H9 (cell line): ENCODE measurements around the gene TP73. TPM values are rescaled to one million over a fixed set of nuclear protein-coding genes. Genes with fewer than 3 reads are reported as not detected.

ENCODE experiments used
- DNase-seq: peaks from one replicate; pipeline ENCODE4 v3.0.0-alpha.2; 2017
- H2AFZ ChIP-seq: one replicate; pipeline ENCODE4 v1.6.1; 2013; ENCODE audit warnings: mild to moderate bottlenecking, low read length, control low read depth, moderate library complexity
- H2AK5ac ChIP-seq: 2 replicates; pipeline ENCODE4 v1.6.1; 2013; ENCODE audit warnings: low read length, control low read depth, mixed read lengths; ENCODE audit not compliant: insufficient read length
- H2BK120ac ChIP-seq: one replicate; pipeline ENCODE4 v1.6.1; 2013; ENCODE audit warnings: low read depth, mild to moderate bottlenecking, low read length, control low read depth, inconsistent platforms; ENCODE audit not compliant: poor library complexity, severe bottlenecking
- H2BK12ac ChIP-seq: 2 replicates; pipeline ENCODE4 v1.6.1; 2013; ENCODE audit warnings: low read length, control low read depth, mixed read lengths, low read depth; ENCODE audit not compliant: insufficient read length
- H2BK15ac ChIP-seq: 2 replicates; pipeline ENCODE4 v1.6.1; 2013; ENCODE audit warnings: low read depth, low read length, control low read depth
- H2BK20ac ChIP-seq: one replicate; pipeline ENCODE4 v1.6.1; 2013; ENCODE audit warnings: low read depth, mild to moderate bottlenecking, low read length, control low read depth, inconsistent platforms; ENCODE audit not compliant: poor library complexity, severe bottlenecking
- H2BK5ac ChIP-seq: 2 replicates; pipeline ENCODE4 v1.6.1; 2013; ENCODE audit warnings: low read length, control low read depth, mixed read lengths; ENCODE audit not compliant: insufficient read length
- H3K14ac ChIP-seq: 2 replicates; pipeline ENCODE4 v1.6.1; 2013; ENCODE audit warnings: low read length, control low read depth; ENCODE audit not compliant: insufficient read depth
- H3K18ac ChIP-seq: 2 replicates; pipeline ENCODE4 v1.6.1; 2013; ENCODE audit warnings: low read depth, mild to moderate bottlenecking, mixed read lengths, low read length, control low read depth; ENCODE audit not compliant: insufficient read length
- H3K23ac ChIP-seq: 2 replicates; pipeline ENCODE4 v1.6.1; 2013; ENCODE audit warnings: low read length, control low read depth, mixed read lengths, low read depth; ENCODE audit not compliant: insufficient read length
- H3K23me2 ChIP-seq: 2 replicates; pipeline ENCODE4 v1.6.1; 2013; ENCODE audit warnings: low read depth, mild to moderate bottlenecking, mixed read lengths, low read length, control low read depth; ENCODE audit not compliant: insufficient read length, poor library complexity, severe bottlenecking
- H3K27ac ChIP-seq: 2 replicates; pipeline ENCODE4 v1.5.1; 2013; ENCODE audit warnings: low read length, control low read depth, mixed read lengths, low read depth; ENCODE audit not compliant: insufficient read length
- H3K27me3 ChIP-seq: 2 replicates; pipeline ENCODE4 v1.6.1; 2013; ENCODE audit warnings: low read length, control low read depth, inconsistent platforms; ENCODE audit not compliant: insufficient read depth
- H3K4ac ChIP-seq: 2 replicates; pipeline ENCODE4 v1.6.1; 2013; ENCODE audit warnings: low read depth, mild to moderate bottlenecking, control low read depth, inconsistent platforms, low read length, moderate library complexity
- H3K4me1 ChIP-seq: 2 replicates; pipeline ENCODE4 v1.6.1; 2013; ENCODE audit warnings: low read length, control low read depth, inconsistent platforms; ENCODE audit not compliant: insufficient read depth
- H3K4me2 ChIP-seq: 2 replicates; pipeline ENCODE4 v1.6.1; 2013; ENCODE audit warnings: low read length, control low read depth, mixed read lengths; ENCODE audit not compliant: insufficient read length, insufficient read depth
- H3K56ac ChIP-seq: 2 replicates; pipeline ENCODE4 v1.6.1; 2013; ENCODE audit warnings: low read depth, mild to moderate bottlenecking, mixed read lengths, low read length, control low read depth; ENCODE audit not compliant: insufficient read length
- H3K79me1 ChIP-seq: 2 replicates; pipeline ENCODE4 v1.6.1; 2013; ENCODE audit warnings: low read depth, mild to moderate bottlenecking, moderate library complexity, low read length, control low read depth, inconsistent platforms; ENCODE audit not compliant: insufficient read depth, poor library complexity, severe bottlenecking
- H3K79me2 ChIP-seq: 2 replicates; pipeline ENCODE4 v1.6.1; 2013; ENCODE audit warnings: low read length, control low read depth, inconsistent platforms; ENCODE audit not compliant: insufficient read depth
- H3K9ac ChIP-seq: 2 replicates; pipeline ENCODE4 v1.6.1; 2013; ENCODE audit warnings: low read length, control low read depth, mixed read lengths; ENCODE audit not compliant: insufficient read length; ENCODE audit errors: extremely low read depth
- H3K9me3 ChIP-seq: one replicate; pipeline ENCODE4 v1.6.1; 2013; ENCODE audit warnings: low read depth, low read length, inconsistent platforms; ENCODE audit not compliant: control insufficient read depth
- H3T11ph ChIP-seq: one replicate; pipeline ENCODE4 v1.6.1; 2013; ENCODE audit warnings: mild to moderate bottlenecking, low read length, control low read depth, inconsistent platforms
- H4K20me1 ChIP-seq: one replicate; pipeline ENCODE4 v1.6.1; 2013; ENCODE audit not compliant: control insufficient read depth, insufficient read length, insufficient read depth
- H4K5ac ChIP-seq: 2 replicates; pipeline ENCODE4 v1.6.1; 2013; ENCODE audit warnings: low read depth, mild to moderate bottlenecking, mixed read lengths, low read length, control low read depth; ENCODE audit not compliant: insufficient read length
- H4K8ac ChIP-seq: replicated peaks from 2 replicates; pipeline ENCODE4 v1.6.1; 2013; ENCODE audit warnings: low read length, control low read depth, mixed read lengths, low read depth; ENCODE audit not compliant: insufficient read length
- H4K91ac ChIP-seq: 2 replicates; pipeline ENCODE4 v1.6.1; 2013; ENCODE audit warnings: low read depth, mild to moderate bottlenecking, moderate library complexity, mixed read lengths, low read length, control low read depth; ENCODE audit not compliant: insufficient read length
- H3K27ac Mint-ChIP-seq, 3 experiments: 2 replicates in 2 of 3; 3 replicates in 1 of 3; pipeline ENCODE4 v1.8.0; 2020 to 2021; ENCODE audit warnings: mixed read lengths in 3 of 3, mild to moderate bottlenecking in 1 of 3, moderate library complexity in 1 of 3
- H3K27me3 Mint-ChIP-seq: 2 replicates; pipeline ENCODE4 v1.8.0; 2021; ENCODE audit warnings: low read depth, mild to moderate bottlenecking, moderate library complexity, mixed read lengths
- H3K36me3 Mint-ChIP-seq, 3 experiments: 2 replicates in 2 of 3; 3 replicates in 1 of 3; pipeline ENCODE4 v1.8.0; 2020 to 2021; ENCODE audit warnings: low read depth in 3 of 3, mixed read lengths in 3 of 3; ENCODE audit not compliant: insufficient read depth in 1 of 3
- H3K4me1 Mint-ChIP-seq, 2 experiments: 2 replicates each; pipeline ENCODE4 v1.8.0; 2020; ENCODE audit warnings: mixed read lengths in 2 of 2
- H3K4me3 Mint-ChIP-seq, 2 experiments: 2 replicates in 1 of 2; 3 replicates in 1 of 2; pipeline ENCODE4 v1.8.0; 2020 to 2021; ENCODE audit warnings: mild to moderate bottlenecking in 2 of 2, mixed read lengths in 2 of 2, moderate library complexity in 1 of 2
- H3K9me3 Mint-ChIP-seq, 2 experiments: 2 replicates in 1 of 2; 3 replicates in 1 of 2; pipeline ENCODE4 v1.8.0; 2020; ENCODE audit warnings: mild to moderate bottlenecking in 2 of 2, mixed read lengths in 2 of 2, moderate library complexity in 1 of 2
- CTCF ChIP-seq: fragments of 200-600 bp; sonication (generic); conservative IDR thresholded peaks from 3 replicates; pipeline ENCODE4 v1.8.0; 2021; ENCODE audit warnings: antibody characterized with exemption, mild to moderate bottlenecking
- WGBS: extraction: QIAGEN DNeasy Blood & Tissue Kit; methylation state at CpG from one replicate; pipeline ENCODE4 v1.1.7; 2013; ENCODE audit warnings: missing lambda C conversion rate, low lambda C conversion rate, mixed read lengths; ENCODE audit not compliant: insufficient read length; ENCODE audit errors: extremely low coverage; 5-methylcytosine and 5-hydroxymethylcytosine counted together
- total RNA-seq: library from RNA; stranded (reverse); gene quantifications from 2 replicates; pipeline ENCODE4 v1.2.1, GENCODE V29; 2021

TP73 gene
- total RNA-seq, 1 experiment from 2014 or later, result 4.7 TPM

GRCh38 chr1:3638027-3638426, 14.3 kb upstream of the TP73 start:
- no peak for TF ChIP-seq CTCF
- Histone ChIP-seq H2BK5ac (no peak overlapping the region), H2AFZ (no peak overlapping the region), H3K18ac (no peak overlapping the region), H2BK20ac (no peak overlapping the region), H3K9ac (no peak overlapping the region), H2BK120ac (no peak overlapping the region), H3K4me1 (no peaks in the 10 kb centered on the region), H4K5ac (no peak overlapping the region), H4K91ac (no peak overlapping the region), H3K79me2 (no peaks in the 10 kb centered on the region), H3K9me3 (no peaks in the 10 kb centered on the region), H2BK15ac (no peak overlapping the region), H3K56ac (no peak overlapping the region), H3K4ac (no peak overlapping the region), H3K79me1 (no peaks in the 10 kb centered on the region), H3K23ac (no peak overlapping the region), H3K27me3 (no peaks in the 10 kb centered on the region), H3T11ph (no peak overlapping the region), H2BK12ac (no peak overlapping the region), H3K4me2 (no peak overlapping the region), H3K14ac (no peak overlapping the region), H4K20me1 (no peaks in the 10 kb centered on the region), H2AK5ac (no peak overlapping the region), H3K23me2 (no peaks in the 10 kb centered on the region), H4K8ac (no peak overlapping the region), H3K27ac (no peak overlapping the region)
- H3K9me3 Mint-ChIP-seq, result no peaks in the 10 kb centered on the region
- H3K4me1 Mint-ChIP-seq, result no peaks in the 10 kb centered on the region
- DNase-seq, result no peak
- H3K36me3 Mint-ChIP-seq, result peaks cover 6 to 62% (median 48%) of the 10 kb centered on the region in 3 experiments; a peak in 6 of 7 replicates
- no peak overlapping the region for H3K4me3 Mint-ChIP-seq
- no CpG with 5 or more reads among the region's 12 CpGs for WGBS
- no peak overlapping the region for H3K27ac Mint-ChIP-seq
- H3K27me3 Mint-ChIP-seq, result no peaks in the 10 kb centered on the region
